ENCODE results near the gene MYL6.
A peak's percentile ranks its signal among the peaks of the same experiment; 100 is the strongest.

MYL6 gene

DNA sequence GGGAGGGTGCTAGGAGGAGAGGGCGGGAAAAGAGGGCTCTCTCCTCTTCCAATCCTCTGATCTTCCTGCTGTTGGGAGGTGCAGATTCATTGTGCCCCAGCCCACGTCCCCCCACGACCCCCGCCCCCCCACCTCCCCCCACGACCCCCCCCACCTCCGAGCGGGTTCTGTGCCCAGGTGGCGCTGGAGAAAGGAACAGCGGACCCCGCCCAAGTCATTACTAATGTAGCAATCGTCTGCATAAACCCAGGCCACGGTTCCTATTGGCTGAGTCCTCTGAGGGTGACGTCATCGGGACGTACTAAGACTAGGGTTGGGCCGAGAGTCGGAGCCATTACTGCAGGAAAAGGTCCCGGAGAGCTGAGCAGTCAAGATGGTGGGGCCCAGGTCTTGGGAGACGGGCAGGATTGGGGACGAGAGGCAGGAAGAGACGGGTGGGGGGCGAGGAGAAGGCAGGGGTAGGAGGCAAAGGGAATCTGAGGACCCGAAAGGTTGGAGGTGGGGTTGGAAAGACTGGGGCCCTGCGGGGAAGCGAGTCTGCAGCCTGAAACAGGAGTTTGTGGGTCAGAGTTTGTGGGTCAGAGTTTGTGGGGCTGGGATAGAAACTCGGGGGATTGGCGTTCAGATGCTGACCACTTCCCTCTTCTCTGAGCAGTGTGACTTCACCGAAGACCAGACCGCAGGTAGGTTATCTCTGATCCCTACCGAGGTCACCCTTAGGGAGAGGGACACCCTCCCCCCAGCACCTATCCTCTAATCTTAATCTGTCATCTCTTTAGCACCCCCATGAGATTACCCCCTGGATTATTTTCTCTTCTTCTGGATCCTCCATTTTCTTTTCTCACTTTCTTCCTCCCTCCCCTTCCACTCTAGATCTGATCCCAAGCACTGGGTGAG, at the start of gene MYL6:
Gene MYL6 (plus strand): TSS at position 331 of the 897 bp plus-strand sequence. CDS start 43 bp downstream, at position 374.
- peak; percentile 95 for DNase-seq (ENCODE audit: low read depth, low spot score)

DNA sequence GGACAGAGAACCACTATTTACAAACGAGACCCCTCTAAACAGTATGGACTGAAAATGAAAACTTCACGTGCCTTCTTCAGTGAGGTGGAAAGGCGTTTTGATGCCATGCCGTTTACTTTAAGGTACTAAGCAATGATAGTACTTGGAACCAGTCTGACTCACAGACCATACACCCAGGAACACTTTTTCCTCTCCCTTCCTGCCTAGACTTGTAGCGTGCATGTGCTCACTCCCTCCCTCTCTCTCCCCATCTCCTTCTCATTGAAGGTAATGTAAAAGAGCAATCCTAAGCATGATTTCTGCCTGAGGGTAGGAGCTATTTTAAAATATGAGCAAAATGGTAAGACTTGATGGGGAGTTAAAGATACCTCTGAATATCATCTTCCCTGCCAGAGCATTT, 47.6 kb upstream of the MYL6 start:
- DNase-seq (ENCODE audit: low read depth, low spot score), result no peak

DNA sequence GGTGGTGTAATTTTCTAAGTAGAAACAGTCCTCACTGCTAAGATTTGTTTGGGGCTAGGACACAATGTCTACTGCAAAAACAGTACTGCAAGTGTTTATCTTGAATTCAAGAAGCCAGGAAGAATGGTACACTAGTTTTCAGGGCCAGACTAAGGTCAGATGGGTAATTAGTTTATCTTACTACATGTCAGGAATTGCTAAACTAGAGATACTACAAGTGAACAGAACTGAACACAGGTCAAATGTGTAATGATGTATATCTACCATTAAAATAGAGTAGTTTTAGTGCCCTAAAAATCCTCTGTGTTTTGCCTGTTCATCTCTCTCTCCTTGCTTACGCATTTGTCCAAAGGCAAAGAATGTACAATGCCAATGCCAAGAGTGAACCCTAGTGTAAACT, 44.1 kb upstream of the MYL6 start:
- no peak for DNase-seq (ENCODE audit: low read depth, low spot score)

- DNase-seq (ENCODE audit: low read depth, low spot score), result peak; percentile 62
These were observed 42.8 kb upstream of the MYL6 start for GRCh38 chr12:56115329-56115728.

- DNase-seq (ENCODE audit: low read depth, low spot score), result peak; percentile 98
These were observed 41.7 kb upstream of the MYL6 start, which contains the start of gene RPL41 for GRCh38 chr12:56116267-56117081. RPL41 (plus strand) TSS chr12:56116633.

DNA sequence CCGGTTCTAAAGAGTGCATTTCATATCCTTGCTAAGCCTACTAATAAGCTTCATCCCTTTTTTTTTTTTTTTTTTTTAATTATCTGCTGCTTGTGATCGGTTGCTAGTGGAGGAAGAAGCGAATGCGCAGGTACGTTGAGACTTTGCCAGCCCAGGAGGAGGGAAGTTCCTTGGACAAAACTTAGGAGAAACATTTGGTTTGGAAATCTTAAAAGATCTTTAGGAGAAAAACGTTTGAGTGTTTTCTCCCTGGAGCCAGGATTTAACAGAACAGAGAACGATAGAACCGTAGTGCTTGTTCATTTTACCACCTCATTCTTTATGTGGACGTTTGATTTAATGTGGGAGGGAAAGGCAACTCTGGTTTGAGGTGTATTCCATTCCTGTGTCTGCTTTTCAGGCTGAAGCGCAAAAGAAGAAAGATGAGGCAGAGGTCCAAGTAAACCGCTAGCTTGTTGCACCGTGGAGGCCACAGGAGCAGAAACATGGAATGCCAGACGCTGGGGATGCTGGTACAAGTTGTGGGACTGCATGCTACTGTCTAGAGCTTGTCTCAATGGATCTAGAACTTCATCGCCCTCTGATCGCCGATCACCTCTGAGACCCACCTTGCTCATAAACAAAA, 41.0 kb upstream of the MYL6 start:
- DNase-seq (ENCODE audit: low read depth, low spot score), result peak; percentile 7

- peak; percentile 100 for DNase-seq (ENCODE audit: low read depth, low spot score)
These were observed 40.1 kb upstream of the MYL6 start, which contains the start of gene ZC3H10 for GRCh38 chr12:56117778-56118687. ZC3H10 (plus strand) TSS chr12:56118266; CDS start chr12:56120563, 2,297 bp downstream.

DNA sequence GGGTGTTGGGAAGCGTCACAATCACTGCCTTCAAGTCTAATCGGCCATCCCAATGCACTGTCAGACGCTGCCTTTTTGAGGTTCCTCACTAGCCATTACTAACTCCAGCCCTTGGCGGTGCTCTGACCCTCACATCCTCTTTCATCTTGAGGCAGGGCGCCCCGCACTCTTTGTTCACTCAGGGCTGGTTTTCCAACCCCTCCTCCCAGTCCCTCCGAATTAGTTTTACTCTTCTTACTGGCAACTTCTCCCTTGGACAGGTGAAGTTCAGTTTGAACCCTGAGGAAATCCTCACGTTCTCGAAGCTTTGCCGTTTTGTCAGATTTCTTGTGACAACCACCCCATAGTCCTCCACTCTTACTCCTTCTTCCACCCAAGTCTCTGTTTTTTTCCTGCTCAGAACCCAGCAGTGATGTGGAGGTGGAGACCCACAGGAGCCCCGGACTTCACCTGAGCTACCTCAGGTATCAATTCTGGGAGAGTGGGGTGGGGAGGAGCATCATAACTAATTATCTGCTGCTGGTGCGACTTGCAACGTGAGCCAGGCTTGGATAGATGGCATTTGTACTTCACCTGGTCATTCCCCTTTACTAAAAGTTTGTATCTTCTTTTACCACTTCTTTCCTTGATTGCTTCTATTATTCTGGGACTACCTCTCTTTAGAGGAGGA, 39.3 kb upstream of the MYL6 start:
- no peak for DNase-seq (ENCODE audit: low read depth, low spot score)

GRCh38 chr12:56119361-56119796, 38.8 kb upstream of the MYL6 start:
- DNase-seq (ENCODE audit: low read depth, low spot score), result peak; percentile 88

GRCh38 chr12:56120158-56120846, 37.9 kb upstream of the MYL6 start:
- no peak for DNase-seq (ENCODE audit: low read depth, low spot score)

- no peak for DNase-seq (ENCODE audit: low read depth, low spot score)
These were observed 36.8 kb upstream of the MYL6 start for GRCh38 chr12:56121204-56121870.

DNA sequence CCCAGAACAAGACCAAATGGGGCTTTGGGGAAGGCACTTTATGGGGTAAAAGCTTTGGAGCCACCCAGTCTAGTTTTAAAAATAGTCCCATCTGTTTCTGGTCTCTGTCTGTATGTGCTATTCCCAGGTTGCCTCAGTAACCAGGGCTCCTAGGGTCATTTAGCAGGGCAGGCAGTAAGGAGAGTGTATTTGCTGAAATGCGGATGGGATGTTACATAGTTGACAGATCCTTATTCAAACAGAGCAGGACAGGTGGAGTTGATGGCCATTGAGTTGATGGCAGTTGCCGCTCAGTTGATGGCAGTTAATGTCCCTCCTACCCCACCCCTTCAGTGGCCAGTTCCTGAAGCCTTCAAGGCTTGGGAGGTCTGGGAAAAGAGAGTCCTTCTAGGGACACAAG, 35.5 kb upstream of the MYL6 start:
- no peak for DNase-seq (ENCODE audit: low read depth, low spot score)

DNA sequence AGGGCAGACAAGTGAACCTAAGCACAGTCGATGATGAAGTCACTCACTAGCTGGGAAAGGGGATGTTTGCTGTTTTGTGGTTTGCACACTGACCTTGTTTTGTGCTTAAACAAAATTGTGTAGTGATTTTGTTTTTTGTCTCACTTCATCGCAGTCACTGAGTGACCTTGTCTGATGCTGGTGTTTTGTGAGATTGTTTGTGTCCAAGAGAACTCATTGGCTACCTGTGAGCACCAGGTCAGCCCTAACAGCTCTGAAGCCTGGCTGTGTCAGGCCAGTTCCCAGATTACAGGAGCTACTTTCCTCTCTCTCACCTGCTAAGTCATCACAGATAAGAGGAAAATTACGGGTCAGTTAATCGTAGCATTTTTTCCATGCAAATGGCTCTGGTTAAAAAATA, 34.0 kb upstream of the MYL6 start:
- no peak for DNase-seq (ENCODE audit: low read depth, low spot score)

- DNase-seq (ENCODE audit: low read depth, low spot score), result no peak
These were observed 31.4 kb upstream of the MYL6 start for GRCh38 chr12:56126732-56127239.

- no peak for DNase-seq (ENCODE audit: low read depth, low spot score)
These were observed 30.7 kb upstream of the MYL6 start for GRCh38 chr12:56127485-56127887.

DNA sequence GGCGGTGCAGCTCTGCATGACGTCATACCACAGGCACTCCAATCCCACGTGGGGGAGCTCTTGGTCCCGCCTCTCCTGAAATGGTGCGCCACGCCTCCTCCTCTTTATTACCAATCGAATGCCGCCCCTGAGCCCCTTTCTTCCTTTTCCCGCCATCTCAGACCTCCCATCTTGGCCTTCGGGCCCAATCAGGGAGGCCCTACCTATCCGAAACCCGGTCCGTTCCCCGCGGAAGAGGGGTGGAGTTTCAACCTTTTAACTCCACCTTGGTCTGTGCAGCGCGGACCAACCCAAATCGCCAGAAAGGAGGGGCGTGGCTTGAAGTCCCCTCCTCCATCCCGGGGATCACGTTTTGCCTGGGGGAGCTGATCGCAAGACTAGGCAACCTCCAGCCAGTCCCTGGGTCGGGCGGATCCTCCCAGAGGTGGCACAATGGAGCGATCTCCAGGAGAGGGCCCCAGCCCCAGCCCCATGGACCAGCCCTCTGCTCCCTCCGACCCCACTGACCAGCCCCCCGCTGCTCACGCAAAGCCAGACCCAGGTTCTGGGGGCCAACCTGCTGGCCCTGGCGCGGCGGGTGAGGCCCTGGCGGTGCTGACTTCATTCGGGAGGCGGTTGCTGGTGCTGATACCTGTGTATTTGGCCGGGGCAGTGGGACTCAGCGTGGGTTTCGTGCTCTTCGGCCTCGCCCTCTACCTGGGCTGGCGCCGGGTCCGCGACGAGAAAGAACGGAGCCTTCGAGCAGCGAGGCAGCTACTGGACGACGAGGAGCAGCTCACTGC, 30.1 kb upstream of the MYL6 start, which contains the start of gene ESYT1:
Gene ESYT1 (plus strand): TSS at position 380 of the 782 bp plus-strand sequence. CDS start 53 bp downstream, at position 433.
- DNase-seq (ENCODE audit: low read depth, low spot score), result peak; percentile 100

- no peak for DNase-seq (ENCODE audit: low read depth, low spot score)
These were observed 29.4 kb upstream of the MYL6 start for GRCh38 chr12:56128670-56129205.

Measured in ELF-1 (cell line).